ENCODE results near the gene LRPPRC. TPM values are rescaled to one million over a fixed set of nuclear protein-coding genes. Genes with fewer than 3 reads are reported as not detected.

LRPPRC gene
- total RNA-seq, 1 donor from 2014 or later, result 70.3 TPM

GRCh38 chr2:43980902-43981301 is 14.9 kb downstream of the LRPPRC start:
- FAIRE-seq (no peak), DNase-seq (ENCODE audit: low read depth) (no peak)

GRCh38 chr2:43977677-43978375 is 18.0 kb downstream of the LRPPRC start:
- FAIRE-seq, result no peak
- no peak for DNase-seq (ENCODE audit: low read depth)
- TF ChIP-seq CTCF (IDR thresholded peaks at IDR 0.05; ENCODE audit: insufficient read depth, low read length, severe bottlenecking), result no peak
- no peaks in the 10 kb centered on the region for H3K27me3 ChIP-seq (ENCODE audit: control insufficient read depth, insufficient read depth, low read length)
- peaks cover 9% of the 10 kb centered on the region for H3K36me3 ChIP-seq (ENCODE audit: control insufficient read depth, insufficient read depth, low read length)
- H3K4me3 ChIP-seq (ENCODE audit: low read depth, low read length), result no peak overlapping the region

More at GRCh38 chr2:43980902-43981301, 14.9 kb downstream of the LRPPRC start:
- no peak for TF ChIP-seq CTCF (IDR thresholded peaks at IDR 0.05; ENCODE audit: insufficient read depth, low read length, severe bottlenecking)
- no peak overlapping the region for H3K4me3 ChIP-seq (ENCODE audit: low read depth, low read length)
- H3K27me3 ChIP-seq (ENCODE audit: control insufficient read depth, insufficient read depth, low read length), result no peaks in the 10 kb centered on the region
- H3K36me3 ChIP-seq (ENCODE audit: control insufficient read depth, insufficient read depth, low read length), result peaks cover 5% of the 10 kb centered on the region

GRCh38 chr2:43960921-43961320 is 34.9 kb downstream of the LRPPRC start:
- Histone ChIP-seq H3K27me3 (ENCODE audit: control insufficient read depth, insufficient read depth, low read length) (no peaks in the 10 kb centered on the region), H3K4me3 (ENCODE audit: low read depth, low read length) (no peak overlapping the region), H3K36me3 (ENCODE audit: control insufficient read depth, insufficient read depth, low read length) (peaks cover 4% of the 10 kb centered on the region)
- no peak for TF ChIP-seq CTCF (IDR thresholded peaks at IDR 0.05; ENCODE audit: insufficient read depth, low read length, severe bottlenecking)
- no peak for DNase-seq (ENCODE audit: low read depth)
- FAIRE-seq, result no peak

- Histone ChIP-seq H3K36me3 (ENCODE audit: control insufficient read depth, insufficient read depth, low read length) (peaks cover 7% of the 10 kb centered on the region), H3K27me3 (ENCODE audit: control insufficient read depth, insufficient read depth, low read length) (no peaks in the 10 kb centered on the region), H3K4me3 (ENCODE audit: low read depth, low read length) (no peak overlapping the region)
- no peak for TF ChIP-seq CTCF (IDR thresholded peaks at IDR 0.05; ENCODE audit: insufficient read depth, low read length, severe bottlenecking)
- DNase-seq (ENCODE audit: low read depth) (no peak), FAIRE-seq (no peak)
Measured at GRCh38 chr2:43958397-43959275, 37.2 kb downstream of the LRPPRC start.

- peak; percentile 54 for DNase-seq (ENCODE audit: low read depth)
- FAIRE-seq, result no peak
Measured at GRCh38 chr2:43950383-43951008, 45.3 kb downstream of the LRPPRC start.

More at GRCh38 chr2:43950383-43951008, 45.3 kb downstream of the LRPPRC start:
- Histone ChIP-seq H3K27me3 (ENCODE audit: control insufficient read depth, insufficient read depth, low read length) (no peaks in the 10 kb centered on the region), H3K36me3 (ENCODE audit: control insufficient read depth, insufficient read depth, low read length) (peaks cover 10% of the 10 kb centered on the region), H3K4me3 (ENCODE audit: low read depth, low read length) (no peak overlapping the region)
- TF ChIP-seq CTCF (IDR thresholded peaks at IDR 0.05; ENCODE audit: insufficient read depth, low read length, severe bottlenecking), result no peak

Measured in bronchial epithelial cell (primary cell).